A549 (cell line): ENCODE measurements around the gene ARHGEF3.

Experiments used
- BHLHE40 ChIP-seq: IDR thresholded peaks from 2 replicates; pipeline ENCODE4 v1.6.1; 2012; ENCODE audit warnings: low read depth, low read length, inconsistent platforms
- FOSB ChIP-seq: fragments of 250-450 bp; sonication (Bioruptor Pico); IDR thresholded peaks from 2 replicates; pipeline ENCODE4 v1.5.0; 2020; ENCODE audit warnings: mild to moderate bottlenecking, moderate library complexity
- MAZ ChIP-seq: fragments of 150-350 bp; IDR thresholded peaks from 2 replicates; pipeline ENCODE4 v1.6.1; 2014; ENCODE audit warnings: antibody characterized with exemption, low read depth, low read length, borderline replicate concordance
- NFE2L2 ChIP-seq: fragments of 150-350 bp; conservative IDR thresholded peaks from 2 replicates; pipeline ENCODE4 v1.6.1; 2014; ENCODE audit warnings: low read length
- POLR2A ChIP-seq: IDR thresholded peaks from 2 replicates; pipeline ENCODE4 v1.6.1; 2012; ENCODE audit warnings: mild to moderate bottlenecking, low read length
- RAD21 ChIP-seq, 2 experiments: fragments of >200 bp in 1 of 2; sonication (Bioruptor Twin) in 1 of 2; formaldehyde crosslinking in 1 of 2; IDR thresholded peaks in 1 of 2; conservative IDR thresholded peaks in 1 of 2; 2 replicates in 1 of 2; 3 replicates in 1 of 2; pipeline ENCODE4 v1.6.1; 2012 to 2018; ENCODE audit warnings: inconsistent platforms in 1 of 2
- RFX5 ChIP-seq: fragments of 450-650 bp; IDR thresholded peaks from 2 replicates; pipeline ENCODE4 v1.7.1; 2014; ENCODE audit warnings: antibody characterized with exemption, mild to moderate bottlenecking, moderate library complexity
- SREBF2 ChIP-seq: fragments of 450-650 bp; IDR thresholded peaks from 2 replicates; pipeline ENCODE4 v1.6.1; 2014; ENCODE audit warnings: mild to moderate bottlenecking, moderate library complexity
- TF ChIP-seq, protein P1 (sequence below): fragments of 200-600 bp; sonication (generic); IDR thresholded peaks from 2 replicates; pipeline ENCODE4 v1.6.1; 2016; ENCODE audit warnings: antibody characterized with exemption, mild to moderate bottlenecking, moderate library complexity
- TF ChIP-seq, protein P2 (sequence below): fragments of >200 bp; sonication (Bioruptor Twin); formaldehyde crosslinking; IDR thresholded peaks from 3 replicates; pipeline ENCODE4 v1.5.1; 2016
- TF ChIP-seq, protein P3 (sequence below): fragments of >200 bp; sonication (Bioruptor Twin); formaldehyde crosslinking; IDR thresholded peaks from 2 replicates; pipeline ENCODE4 v1.6.1; 2016
- TF ChIP-seq, protein P4 (sequence below): fragments of >200 bp; sonication (Bioruptor Twin); formaldehyde crosslinking; IDR thresholded peaks from 3 replicates; pipeline ENCODE4 v1.6.1; 2016
- TF ChIP-seq, protein P5 (sequence below): IDR thresholded peaks from 2 replicates; pipeline ENCODE4 v1.6.1; 2012

DNA sequence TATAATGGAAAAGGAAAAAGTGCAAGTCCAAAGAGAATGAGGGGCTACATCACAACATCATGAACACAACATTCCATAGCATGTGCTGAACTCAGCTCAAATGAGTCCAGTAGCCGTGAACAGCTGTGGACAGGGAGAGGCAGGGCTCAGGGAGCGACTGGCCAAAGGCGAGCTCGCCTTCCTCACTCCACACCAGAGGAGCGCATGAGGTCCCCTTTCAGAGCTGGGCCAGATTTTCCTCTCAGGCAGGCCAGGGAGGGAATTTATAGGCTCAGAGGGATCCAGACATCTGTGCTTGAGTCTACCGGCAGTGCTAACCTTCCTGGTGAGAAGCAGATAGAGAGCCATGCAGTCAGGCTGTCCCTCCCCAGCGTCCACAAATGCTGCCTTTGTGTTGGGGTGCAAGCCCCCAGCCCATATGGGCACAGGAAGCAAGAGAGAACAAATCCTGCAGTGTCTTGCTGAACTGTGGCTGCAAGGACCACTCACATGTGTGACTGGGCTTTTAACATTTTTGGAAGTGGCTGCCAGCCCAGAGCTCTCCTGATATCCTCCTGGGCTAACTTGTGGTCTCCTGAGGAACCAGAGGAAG is 32.5 kb downstream of the ARHGEF3 start:
- TF ChIP-seq, protein P1, sequence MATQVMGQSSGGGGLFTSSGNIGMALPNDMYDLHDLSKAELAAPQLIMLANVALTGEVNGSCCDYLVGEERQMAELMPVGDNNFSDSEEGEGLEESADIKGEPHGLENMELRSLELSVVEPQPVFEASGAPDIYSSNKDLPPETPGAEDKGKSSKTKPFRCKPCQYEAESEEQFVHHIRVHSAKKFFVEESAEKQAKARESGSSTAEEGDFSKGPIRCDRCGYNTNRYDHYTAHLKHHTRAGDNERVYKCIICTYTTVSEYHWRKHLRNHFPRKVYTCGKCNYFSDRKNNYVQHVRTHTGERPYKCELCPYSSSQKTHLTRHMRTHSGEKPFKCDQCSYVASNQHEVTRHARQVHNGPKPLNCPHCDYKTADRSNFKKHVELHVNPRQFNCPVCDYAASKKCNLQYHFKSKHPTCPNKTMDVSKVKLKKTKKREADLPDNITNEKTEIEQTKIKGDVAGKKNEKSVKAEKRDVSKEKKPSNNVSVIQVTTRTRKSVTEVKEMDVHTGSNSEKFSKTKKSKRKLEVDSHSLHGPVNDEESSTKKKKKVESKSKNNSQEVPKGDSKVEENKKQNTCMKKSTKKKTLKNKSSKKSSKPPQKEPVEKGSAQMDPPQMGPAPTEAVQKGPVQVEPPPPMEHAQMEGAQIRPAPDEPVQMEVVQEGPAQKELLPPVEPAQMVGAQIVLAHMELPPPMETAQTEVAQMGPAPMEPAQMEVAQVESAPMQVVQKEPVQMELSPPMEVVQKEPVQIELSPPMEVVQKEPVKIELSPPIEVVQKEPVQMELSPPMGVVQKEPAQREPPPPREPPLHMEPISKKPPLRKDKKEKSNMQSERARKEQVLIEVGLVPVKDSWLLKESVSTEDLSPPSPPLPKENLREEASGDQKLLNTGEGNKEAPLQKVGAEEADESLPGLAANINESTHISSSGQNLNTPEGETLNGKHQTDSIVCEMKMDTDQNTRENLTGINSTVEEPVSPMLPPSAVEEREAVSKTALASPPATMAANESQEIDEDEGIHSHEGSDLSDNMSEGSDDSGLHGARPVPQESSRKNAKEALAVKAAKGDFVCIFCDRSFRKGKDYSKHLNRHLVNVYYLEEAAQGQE = no peak
- TF ChIP-seq, protein P2, sequence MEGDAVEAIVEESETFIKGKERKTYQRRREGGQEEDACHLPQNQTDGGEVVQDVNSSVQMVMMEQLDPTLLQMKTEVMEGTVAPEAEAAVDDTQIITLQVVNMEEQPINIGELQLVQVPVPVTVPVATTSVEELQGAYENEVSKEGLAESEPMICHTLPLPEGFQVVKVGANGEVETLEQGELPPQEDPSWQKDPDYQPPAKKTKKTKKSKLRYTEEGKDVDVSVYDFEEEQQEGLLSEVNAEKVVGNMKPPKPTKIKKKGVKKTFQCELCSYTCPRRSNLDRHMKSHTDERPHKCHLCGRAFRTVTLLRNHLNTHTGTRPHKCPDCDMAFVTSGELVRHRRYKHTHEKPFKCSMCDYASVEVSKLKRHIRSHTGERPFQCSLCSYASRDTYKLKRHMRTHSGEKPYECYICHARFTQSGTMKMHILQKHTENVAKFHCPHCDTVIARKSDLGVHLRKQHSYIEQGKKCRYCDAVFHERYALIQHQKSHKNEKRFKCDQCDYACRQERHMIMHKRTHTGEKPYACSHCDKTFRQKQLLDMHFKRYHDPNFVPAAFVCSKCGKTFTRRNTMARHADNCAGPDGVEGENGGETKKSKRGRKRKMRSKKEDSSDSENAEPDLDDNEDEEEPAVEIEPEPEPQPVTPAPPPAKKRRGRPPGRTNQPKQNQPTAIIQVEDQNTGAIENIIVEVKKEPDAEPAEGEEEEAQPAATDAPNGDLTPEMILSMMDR = no peak
- TF ChIP-seq POLR2A (no peak), RFX5 (no peak), FOSB (CRISPR knock-in tag) (no peak), MAZ (no peak), BHLHE40 (no peak), RAD21 (conservative IDR thresholded peaks at IDR 0.05 in 1 of 2, IDR thresholded peaks at IDR 0.05 in 1 of 2) (no peak), NFE2L2 (no peak), SREBF2 (no peak)
- TF ChIP-seq, protein P3, sequence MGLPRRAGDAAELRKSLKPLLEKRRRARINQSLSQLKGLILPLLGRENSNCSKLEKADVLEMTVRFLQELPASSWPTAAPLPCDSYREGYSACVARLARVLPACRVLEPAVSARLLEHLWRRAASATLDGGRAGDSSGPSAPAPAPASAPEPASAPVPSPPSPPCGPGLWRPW = no peak
- TF ChIP-seq, protein P4, sequence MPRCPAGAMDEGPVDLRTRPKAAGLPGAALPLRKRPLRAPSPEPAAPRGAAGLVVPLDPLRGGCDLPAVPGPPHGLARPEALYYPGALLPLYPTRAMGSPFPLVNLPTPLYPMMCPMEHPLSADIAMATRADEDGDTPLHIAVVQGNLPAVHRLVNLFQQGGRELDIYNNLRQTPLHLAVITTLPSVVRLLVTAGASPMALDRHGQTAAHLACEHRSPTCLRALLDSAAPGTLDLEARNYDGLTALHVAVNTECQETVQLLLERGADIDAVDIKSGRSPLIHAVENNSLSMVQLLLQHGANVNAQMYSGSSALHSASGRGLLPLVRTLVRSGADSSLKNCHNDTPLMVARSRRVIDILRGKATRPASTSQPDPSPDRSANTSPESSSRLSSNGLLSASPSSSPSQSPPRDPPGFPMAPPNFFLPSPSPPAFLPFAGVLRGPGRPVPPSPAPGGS = no peak
- TF ChIP-seq, protein P5, sequence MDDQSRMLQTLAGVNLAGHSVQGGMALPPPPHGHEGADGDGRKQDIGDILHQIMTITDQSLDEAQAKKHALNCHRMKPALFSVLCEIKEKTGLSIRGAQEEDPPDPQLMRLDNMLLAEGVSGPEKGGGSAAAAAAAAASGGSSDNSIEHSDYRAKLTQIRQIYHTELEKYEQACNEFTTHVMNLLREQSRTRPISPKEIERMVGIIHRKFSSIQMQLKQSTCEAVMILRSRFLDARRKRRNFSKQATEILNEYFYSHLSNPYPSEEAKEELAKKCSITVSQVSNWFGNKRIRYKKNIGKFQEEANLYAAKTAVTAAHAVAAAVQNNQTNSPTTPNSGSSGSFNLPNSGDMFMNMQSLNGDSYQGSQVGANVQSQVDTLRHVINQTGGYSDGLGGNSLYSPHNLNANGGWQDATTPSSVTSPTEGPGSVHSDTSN = no peak
